Spleen (tissue), 7 donors: ENCODE results near the gene PPM1H.

Experiments
- CTCF ChIP-seq, 11 experiments: fragments of 200-600 bp in 7 of 11; fragments of 450-650 bp in 4 of 11; sonication (generic) in 4 of 11; IDR thresholded peaks in 8 of 11; conservative IDR thresholded peaks in 3 of 11; 1 replicate in 7 of 11; 2 replicates in 4 of 11; pipeline versions ENCODE4 v1.4.0 to v1.8.0; 2016 to 2021; ENCODE audit warnings: antibody characterized with exemption in 11 of 11, inconsistent platforms in 4 of 11, mild to moderate bottlenecking in 1 of 11
- POLR2A ChIP-seq, 3 donors: fragments of 450-650 bp; IDR thresholded peaks; one replicate each; pipeline ENCODE4 v1.5.1; 2017; ENCODE audit warnings: antibody characterized with exemption in 3 of 3, mild to moderate bottlenecking in 1 of 3
- POLR2AphosphoS5 ChIP-seq, 3 donors: sonication (generic); formaldehyde crosslinking; IDR thresholded peaks; one replicate each; pipeline ENCODE4 v1.5.1; 2017; ENCODE audit warnings: antibody characterized with exemption in 3 of 3
- donor health status: DM: no; HTN: no; CAD: no; lungs with moderate emphysema.
- donor health status: DM: no; HTN: no; CAD: no.
- donor health status: DM: no; HTN: no; CAD: no.

GRCh38 chr12:62720661-62721330 is 214.2 kb downstream of the PPM1H start:
- TF ChIP-seq CTCF (IDR thresholded peaks at IDR 0.05 in 8 of 11, conservative IDR thresholded peaks at IDR 0.05 in 3 of 11) (no peak), POLR2A (IDR thresholded peaks at IDR 0.05) (no peak), POLR2AphosphoS5 (IDR thresholded peaks at IDR 0.05) (no peak)
